Astrocyte of the spinal cord (primary cell): ENCODE data around the gene TENM3.
A peak's percentile ranks its signal among the peaks of the same experiment; 100 is the strongest.

Source experiments
- DNase-seq: peaks from one replicate; pipeline ENCODE4 v3.0.0; 2011; ENCODE audit warnings: low read depth, low spot score
- H3K4me3 ChIP-seq: 2 replicates; pipeline ENCODE4 v1.5.1; 2011; ENCODE audit warnings: low read depth, mild to moderate bottlenecking, low read length, moderate library complexity
- CTCF ChIP-seq: IDR thresholded peaks from 2 replicates; pipeline ENCODE4 v1.5.1; 2012; ENCODE audit warnings: low read depth, mild to moderate bottlenecking, low read length, inconsistent platforms
- in situ Hi-C: cut with HindIII; loops from 2 replicates; pipeline ENCODE4 v1.10.0; 2017; ENCODE audit warnings: low sequenced_read_pairs

The TENM3 gene

GRCh38 chr4:182416067-182416466, 172.9 kb downstream of the TENM3 start:
- H3K4me3 ChIP-seq = no peak overlapping the region
- no peak for TF ChIP-seq CTCF
- in situ Hi-C loops = no loop called here

GRCh38 chr4:182418054-182418734, 175.0 kb downstream of the TENM3 start:
- in situ Hi-C loops = no loop called here
- DNase-seq = no peak
- TF ChIP-seq CTCF = no peak
- no peak overlapping the region for H3K4me3 ChIP-seq

More at GRCh38 chr4:182416067-182416466, 172.9 kb downstream of the TENM3 start:
- no peak for DNase-seq

- no peak for DNase-seq
- no peak overlapping the region for H3K4me3 ChIP-seq
- in situ Hi-C loops = no loop called here
- TF ChIP-seq CTCF = no peak
Observed at GRCh38 chr4:182420189-182420588, 177.0 kb downstream of the TENM3 start.

GRCh38 chr4:182421753-182422152, 178.6 kb downstream of the TENM3 start:
- no peak for DNase-seq
- in situ Hi-C loops = no loop called here
- H3K4me3 ChIP-seq = no peak overlapping the region
- no peak for TF ChIP-seq CTCF

- in situ Hi-C loops = no loop called here
- no peak for DNase-seq
Observed at GRCh38 chr4:182425302-182425701, 182.1 kb downstream of the TENM3 start.

GRCh38 chr4:182426901-182427300, 183.7 kb downstream of the TENM3 start:
- DNase-seq = no peak
- no peak for TF ChIP-seq CTCF
- in situ Hi-C loops = no loop called here
- H3K4me3 ChIP-seq = no peak overlapping the region

More at GRCh38 chr4:182425302-182425701, 182.1 kb downstream of the TENM3 start:
- no peak overlapping the region for H3K4me3 ChIP-seq
- no peak for TF ChIP-seq CTCF

- TF ChIP-seq CTCF = no peak
- H3K4me3 ChIP-seq = no peak overlapping the region
- peak; percentile 31 for DNase-seq
- in situ Hi-C loops = no loop called here
Observed at GRCh38 chr4:182427554-182427953, 184.4 kb downstream of the TENM3 start.
